ENCODE measurements around the gene ARMC7.

Gene ARMC7

DNA sequence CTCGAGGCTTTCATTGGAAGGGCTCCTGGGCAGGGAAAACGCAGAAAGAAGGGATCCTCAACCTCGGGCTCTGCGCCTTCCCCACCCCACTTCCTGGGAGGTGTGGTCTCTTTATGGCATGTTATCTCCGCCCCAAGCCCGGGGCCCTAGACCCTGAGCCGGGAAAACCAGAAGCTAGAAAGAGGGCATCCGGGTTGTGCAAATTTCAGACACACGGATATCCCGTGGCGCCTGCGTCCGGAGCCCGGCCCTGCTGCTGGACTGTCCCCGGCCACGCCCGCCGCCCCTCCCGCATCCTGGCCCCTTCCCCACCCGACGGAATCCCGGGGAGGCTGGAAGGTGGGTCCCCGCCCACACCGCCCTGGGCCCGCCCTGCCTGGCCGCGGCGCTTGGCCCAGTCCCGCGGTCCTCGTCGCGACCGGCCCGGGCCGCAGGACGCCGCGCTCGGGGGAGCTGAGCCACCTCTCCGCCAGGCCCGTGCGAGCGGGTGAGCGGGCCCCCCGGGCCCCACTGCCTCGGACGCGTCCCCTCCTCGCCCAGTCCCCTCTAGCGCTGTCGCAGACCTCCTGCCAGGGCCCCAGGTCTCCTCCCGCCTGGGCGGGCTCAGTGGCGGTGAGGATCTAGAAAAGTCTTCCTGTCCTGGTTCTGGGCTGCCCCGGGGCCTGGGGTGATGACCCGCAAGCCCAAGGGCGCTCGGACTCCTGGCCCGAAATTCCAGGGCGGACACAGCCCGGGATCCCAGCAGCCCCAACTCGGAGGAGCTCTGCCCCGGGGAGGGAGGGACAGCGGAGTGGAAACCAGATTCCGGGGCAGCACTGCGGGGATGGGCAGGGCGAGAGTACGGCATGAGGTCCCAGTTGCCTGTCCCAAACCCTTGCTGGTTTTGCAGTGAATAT, 22.0 kb upstream of the ARMC7 start, which contains the start of gene SLC16A5:
TSS of gene SLC16A5 (plus strand) at position 397 of the 896 bp plus-strand sequence. CDS start 5,683 bp downstream, outside the sequence.
- peak within 1 kb of the TSS; percentile 97 for H3K27ac ChIP-seq (ENCODE audit: low read length, poor library complexity, severe bottlenecking)
- H3K4me2 ChIP-seq (ENCODE audit: low read length, poor library complexity, severe bottlenecking) = peak within 1 kb of the TSS; percentile 66
- peak within 1 kb of the TSS; percentile 94 to 97 for H3K4ac ChIP-seq (ENCODE audit: low read depth in 1 of 2, low read length in 2 of 2)
- peak within 1 kb of the TSS; percentile 91 for H2BK120ac ChIP-seq (ENCODE audit: low read depth, low read length)
- H3K18ac ChIP-seq (ENCODE audit: low read depth in 1 of 2, low read length in 2 of 2) = peak within 1 kb of the TSS; percentile 95 to 99
- peak within 1 kb of the TSS; percentile 82 for H3K9ac ChIP-seq (ENCODE audit: low read length)
- H2BK12ac ChIP-seq (ENCODE audit: low read length in 2 of 2) = peak within 1 kb of the TSS; percentile 95 to 99
- H4K91ac ChIP-seq (ENCODE audit: low read length) = peak within 1 kb of the TSS; percentile 99
- H2AFZ ChIP-seq (ENCODE audit: low read depth, low read length) = peak within 1 kb of the TSS; percentile 21
- no peaks in the 10 kb centered on the region for H3K36me3 ChIP-seq (ENCODE audit: control insufficient read depth in 1 of 2, insufficient read depth in 2 of 2, low read depth in 1 of 2, low read length in 2 of 2)
- no peaks in the 10 kb centered on the region for H3K9me3 ChIP-seq (ENCODE audit: control insufficient read depth, low read length)
- peak; percentile 93 for DNase-seq
- H2BK15ac ChIP-seq (ENCODE audit: low read depth, poor library complexity, severe bottlenecking) = peak within 1 kb of the TSS; percentile 88
- H4K8ac ChIP-seq (ENCODE audit: low read length) = peak within 1 kb of the TSS; percentile 100
- H3K79me1 ChIP-seq (replicated peaks; ENCODE audit: low read length, poor library complexity, severe bottlenecking) = peaks cover 7% of the 10 kb centered on the region
- 1% methylated on average over 57 of the region's 69 CpGs for WGBS
- peak within 1 kb of the TSS; percentile 66 to 74 for H3K4me3 ChIP-seq (ENCODE audit: insufficient read depth in 1 of 2, low read depth in 1 of 2, low read length in 2 of 2)
- H2AK5ac ChIP-seq (ENCODE audit: low read length, severe bottlenecking) = peak within 1 kb of the TSS; percentile 92
- peak within 1 kb of the TSS in 1 of 2 experiments; percentile 94 for H3K23ac ChIP-seq (ENCODE audit: low read length in 2 of 2)
- H3K14ac ChIP-seq (ENCODE audit: low read length in 2 of 2) = peak within 1 kb of the TSS; percentile 37 to 98
- H2BK5ac ChIP-seq (ENCODE audit: low read depth, low read length, poor library complexity, severe bottlenecking) = peak within 1 kb of the TSS; percentile 95
- H3K27me3 ChIP-seq (ENCODE audit: control insufficient read depth in 1 of 2, insufficient read depth in 1 of 2, low read length in 2 of 2) = no peaks in the 10 kb centered on the region
- peaks cover 56% of the 10 kb centered on the region for H3K4me1 ChIP-seq (ENCODE audit: control insufficient read depth, insufficient read depth, low read depth, low read length)

- Histone ChIP-seq H3K4ac (ENCODE audit: low read depth in 1 of 2, low read length in 2 of 2) (peak overlapping the region; percentile 85 to 90), H3K27ac (ENCODE audit: low read length, poor library complexity, severe bottlenecking) (peak overlapping the region; percentile 83), H2BK15ac (ENCODE audit: low read depth, poor library complexity, severe bottlenecking) (peak overlapping the region; percentile 88), H2AK5ac (ENCODE audit: low read length, severe bottlenecking) (peak overlapping the region; percentile 92), H3K27me3 (ENCODE audit: control insufficient read depth in 1 of 2, insufficient read depth in 1 of 2, low read length in 2 of 2) (no peaks in the 10 kb centered on the region), H4K8ac (ENCODE audit: low read length) (peak overlapping the region; percentile 93), H2BK12ac (ENCODE audit: low read length in 2 of 2) (peak overlapping the region; percentile 76 to 87), H3K9ac (ENCODE audit: low read length) (peak overlapping the region; percentile 82), H2BK5ac (ENCODE audit: low read depth, low read length, poor library complexity, severe bottlenecking) (peak overlapping the region; percentile 78), H3K4me1 (ENCODE audit: control insufficient read depth, insufficient read depth, low read depth, low read length) (peaks cover 63% of the 10 kb centered on the region), H3K23ac (ENCODE audit: low read length in 2 of 2) (peak overlapping the region in 1 of 2 experiments; percentile 60), H2AFZ (ENCODE audit: low read depth, low read length) (peak overlapping the region; percentile 3), H3K18ac (ENCODE audit: low read depth in 1 of 2, low read length in 2 of 2) (peak overlapping the region; percentile 83 to 95), H4K91ac (ENCODE audit: low read length) (peak overlapping the region; percentile 83), H3K14ac (ENCODE audit: low read length in 2 of 2) (peak overlapping the region; percentile 37 to 98), H3K36me3 (ENCODE audit: control insufficient read depth in 1 of 2, insufficient read depth in 2 of 2, low read depth in 1 of 2, low read length in 2 of 2) (peaks cover 0 to 6% of the 10 kb centered on the region in 2 experiments), H2BK120ac (ENCODE audit: low read depth, low read length) (peak overlapping the region; percentile 88), H3K79me1 (replicated peaks; ENCODE audit: low read length, poor library complexity, severe bottlenecking) (peaks cover 11% of the 10 kb centered on the region), H3K4me3 (ENCODE audit: insufficient read depth in 1 of 2, low read depth in 1 of 2, low read length in 2 of 2) (peak overlapping the region; percentile 66 to 74), H3K9me3 (ENCODE audit: control insufficient read depth, low read length) (no peaks in the 10 kb centered on the region), H3K4me2 (ENCODE audit: low read length, poor library complexity, severe bottlenecking) (peak overlapping the region; percentile 66)
- DNase-seq = peak; percentile 68
- WGBS = 73% methylated on average over 11 of the region's 11 CpGs
These were observed 21.0 kb upstream of the ARMC7 start for GRCh38 chr17:75088465-75089417.

DNA sequence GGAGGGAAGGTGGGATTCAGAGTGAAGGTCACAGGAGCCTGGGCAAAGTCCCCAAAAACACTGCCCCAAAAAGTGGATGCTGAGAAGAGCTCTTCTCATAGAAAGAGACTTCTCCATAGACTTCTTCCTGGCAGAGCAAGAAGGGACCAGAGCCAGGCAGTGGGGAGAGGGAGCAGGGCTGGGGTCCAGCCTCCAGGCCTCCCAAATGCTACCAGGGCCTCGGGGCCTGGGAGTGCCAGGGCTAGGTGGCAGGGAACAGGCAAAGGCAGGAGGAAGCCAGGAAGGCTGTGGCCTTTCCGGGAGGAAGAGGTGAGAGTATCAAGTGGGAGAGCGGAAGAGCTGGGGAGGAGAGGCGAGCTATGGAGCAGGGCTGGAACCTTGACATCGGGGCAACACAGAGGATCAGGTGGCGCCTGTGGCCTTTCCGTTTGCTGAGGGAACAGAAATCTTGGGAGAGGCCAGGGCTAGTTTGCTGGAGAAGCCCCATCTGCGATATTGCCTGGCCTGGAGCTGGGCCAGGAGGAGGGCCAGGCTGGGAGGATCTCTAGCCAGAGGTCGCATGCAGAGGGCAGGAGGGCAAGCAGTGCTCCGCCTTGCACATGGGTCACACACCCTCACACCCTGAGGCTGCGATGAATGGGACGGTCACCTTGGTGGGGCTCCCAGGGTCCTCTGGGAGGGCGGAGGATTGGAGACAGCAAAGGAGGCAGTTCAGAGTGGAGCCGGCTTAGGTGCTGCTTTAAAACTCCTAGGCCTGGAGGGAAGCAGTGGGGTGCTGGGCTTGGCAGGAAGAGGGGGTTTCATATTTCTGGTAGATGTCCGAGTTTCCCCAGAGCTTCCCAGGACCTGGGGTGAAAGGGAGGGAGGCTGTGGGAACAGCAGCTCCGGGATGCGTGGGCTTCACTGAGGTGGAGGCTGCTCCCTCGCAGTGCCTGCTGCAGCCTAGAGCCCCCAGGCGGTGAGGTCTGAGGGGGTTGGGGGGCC, 18.6 kb upstream of the ARMC7 start:
- H3K27me3 ChIP-seq (ENCODE audit: control insufficient read depth in 1 of 2, insufficient read depth in 1 of 2, low read length in 2 of 2) = no peaks in the 10 kb centered on the region
- peak overlapping the region in 1 of 2 experiments; percentile 64 for H2BK12ac ChIP-seq (ENCODE audit: low read length in 2 of 2)
- H2AK5ac ChIP-seq (ENCODE audit: low read length, severe bottlenecking) = peak overlapping the region; percentile 50
- peaks cover 57% of the 10 kb centered on the region for H3K4me1 ChIP-seq (ENCODE audit: control insufficient read depth, insufficient read depth, low read depth, low read length)
- no peak for DNase-seq
- no peak overlapping the region for H3K27ac ChIP-seq (ENCODE audit: low read length, poor library complexity, severe bottlenecking)
- H3K9ac ChIP-seq (ENCODE audit: low read length) = peak overlapping the region; percentile 36
- peak overlapping the region; percentile 66 for H4K8ac ChIP-seq (ENCODE audit: low read length)
- WGBS = 74% methylated on average over 19 of the region's 19 CpGs
- peak overlapping the region; percentile 2 for H2BK15ac ChIP-seq (ENCODE audit: low read depth, poor library complexity, severe bottlenecking)
- H3K79me1 ChIP-seq (replicated peaks; ENCODE audit: low read length, poor library complexity, severe bottlenecking) = peaks cover 11% of the 10 kb centered on the region
- H3K36me3 ChIP-seq (ENCODE audit: control insufficient read depth in 1 of 2, insufficient read depth in 2 of 2, low read depth in 1 of 2, low read length in 2 of 2) = peaks cover 0 to 18% of the 10 kb centered on the region in 2 experiments
- H3K4me3 ChIP-seq (ENCODE audit: insufficient read depth in 1 of 2, low read depth in 1 of 2, low read length in 2 of 2) = peak overlapping the region in 1 of 2 experiments; percentile 56
- peak overlapping the region; percentile 57 to 59 for H3K18ac ChIP-seq (ENCODE audit: low read depth in 1 of 2, low read length in 2 of 2)
- H4K91ac ChIP-seq (ENCODE audit: low read length) = peak overlapping the region; percentile 44
- no peak overlapping the region for H2AFZ ChIP-seq (ENCODE audit: low read depth, low read length)
- no peak overlapping the region for H2BK5ac ChIP-seq (ENCODE audit: low read depth, low read length, poor library complexity, severe bottlenecking)
- peak overlapping the region in 1 of 2 experiments; percentile 89 for H3K14ac ChIP-seq (ENCODE audit: low read length in 2 of 2)
- no peak overlapping the region for H2BK120ac ChIP-seq (ENCODE audit: low read depth, low read length)
- no peaks in the 10 kb centered on the region for H3K9me3 ChIP-seq (ENCODE audit: control insufficient read depth, low read length)
- no peak overlapping the region for H3K23ac ChIP-seq (ENCODE audit: low read length in 2 of 2)
- H3K4ac ChIP-seq (ENCODE audit: low read depth in 1 of 2, low read length in 2 of 2) = peak overlapping the region; percentile 24 to 78
- H3K4me2 ChIP-seq (ENCODE audit: low read length, poor library complexity, severe bottlenecking) = no peak overlapping the region
